Activated naive CD4-positive, alpha-beta T cell treated with anti-CD3 and anti-CD28 coated beads, Interleukin-2, amount 50 U/mL, for 72 hours (primary cell): ENCODE data around the gene TSC1. TPM values are rescaled to one million over a fixed set of nuclear protein-coding genes. Genes with fewer than 3 reads are reported as not detected.

Experiments
- ATAC-seq, 2 donors: fragments of 150-1000 bp; cut with Tn5 transposase; 2 replicates each; pipeline ENCODE4 v1.10.0; 2021; ENCODE audit warnings: mild to moderate bottlenecking in 2 of 2, moderate library complexity in 2 of 2
- DNase-seq, 2 donors: peaks; one replicate each; pipeline ENCODE4 v3.0.0; 2021 to 2022; ENCODE audit warnings: low spot score in 2 of 2
- H3K27ac Mint-ChIP-seq, 2 donors: one replicate each; pipeline ENCODE4 v1.8.0; 2022; ENCODE audit warnings: mild to moderate bottlenecking in 2 of 2, mixed read lengths in 2 of 2
- H3K36me3 Mint-ChIP-seq, 2 donors: one replicate each; pipeline ENCODE4 v1.8.0; 2022; ENCODE audit warnings: mixed read lengths in 2 of 2
- H3K9me3 Mint-ChIP-seq, 2 donors: one replicate each; pipeline ENCODE4 v1.8.0; 2022; ENCODE audit warnings: mixed read lengths in 2 of 2
- total RNA-seq, 2 donors: library from RNA; stranded (reverse); gene quantifications; one replicate each; pipeline ENCODE4 v1.2.3, GENCODE V29; 2022

The TSC1 gene
- total RNA-seq, 2 donors from 2014 or later = 38.7 to 43.8 TPM

DNA sequence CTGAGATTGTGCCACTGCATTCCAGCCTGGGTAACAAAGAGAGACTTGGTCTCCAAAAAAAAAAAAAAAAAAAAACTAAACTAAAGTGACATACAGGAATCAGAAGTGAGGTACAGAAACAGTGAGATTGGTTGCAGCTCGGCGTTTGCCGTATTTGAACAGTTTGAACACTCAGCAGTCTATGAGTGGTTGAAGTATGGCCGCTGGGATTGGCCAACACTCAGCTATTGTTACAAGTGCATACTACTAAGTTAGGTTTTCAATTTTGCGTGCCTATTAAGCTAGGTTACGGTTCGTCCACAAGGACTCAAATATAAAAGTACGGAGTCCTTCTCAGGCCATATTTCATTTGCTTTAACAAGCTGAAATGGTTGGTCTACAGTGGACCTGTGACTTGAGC, 3.3 kb upstream of the TSC1 start:
- Mint-ChIP-seq H3K27ac (no peak overlapping the region), H3K36me3 (peaks cover 5 to 7% of the 10 kb centered on the region in 2 donors), H3K9me3 (no peaks in the 10 kb centered on the region)
- DNase-seq (no peak), ATAC-seq (no peak)

DNA sequence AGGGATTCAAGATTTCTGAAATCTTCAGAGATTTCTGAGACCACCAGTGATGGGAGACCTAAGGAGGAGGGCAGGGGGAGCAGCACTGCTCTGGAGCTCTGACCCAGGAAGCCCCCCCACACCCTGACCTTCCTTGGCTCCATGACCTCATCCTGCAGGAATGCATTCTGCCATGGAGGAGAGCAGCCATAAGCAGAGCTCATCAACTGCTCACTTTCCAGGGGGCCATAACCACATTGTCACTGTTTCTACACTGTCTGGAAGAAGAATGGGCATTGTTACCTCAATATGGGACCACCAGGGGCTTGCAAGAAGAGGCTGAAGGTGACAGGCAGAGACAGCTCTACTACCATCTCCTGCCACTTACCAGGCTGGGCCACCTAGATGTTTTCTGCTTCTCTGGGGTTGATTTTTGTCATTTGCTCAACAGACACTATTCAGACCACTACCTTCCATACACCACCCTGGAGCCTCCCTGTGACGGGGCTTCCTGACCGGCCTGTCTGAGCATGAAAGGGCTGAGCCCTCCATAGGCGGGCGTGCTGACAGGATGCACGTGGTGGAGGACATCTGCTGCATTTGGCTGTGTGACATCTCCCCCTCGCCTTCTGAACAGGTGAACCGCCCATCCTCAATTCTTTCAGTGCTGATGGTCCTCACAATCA, 2.3 kb upstream of the TSC1 start:
- Mint-ChIP-seq H3K9me3 (no peaks in the 10 kb centered on the region), H3K36me3 (peaks cover 5 to 7% of the 10 kb centered on the region in 2 donors), H3K27ac (no peak overlapping the region)
- DNase-seq = no peak
- no peak for ATAC-seq

GRCh38 chr9:132946211-132946610, 1.8 kb upstream of the TSC1 start:
- no peaks in the 10 kb centered on the region for H3K9me3 Mint-ChIP-seq
- peaks cover 5 to 7% of the 10 kb centered on the region in 2 donors for H3K36me3 Mint-ChIP-seq
- H3K27ac Mint-ChIP-seq = no peak overlapping the region
- DNase-seq (no peak), ATAC-seq (no peak)

DNA sequence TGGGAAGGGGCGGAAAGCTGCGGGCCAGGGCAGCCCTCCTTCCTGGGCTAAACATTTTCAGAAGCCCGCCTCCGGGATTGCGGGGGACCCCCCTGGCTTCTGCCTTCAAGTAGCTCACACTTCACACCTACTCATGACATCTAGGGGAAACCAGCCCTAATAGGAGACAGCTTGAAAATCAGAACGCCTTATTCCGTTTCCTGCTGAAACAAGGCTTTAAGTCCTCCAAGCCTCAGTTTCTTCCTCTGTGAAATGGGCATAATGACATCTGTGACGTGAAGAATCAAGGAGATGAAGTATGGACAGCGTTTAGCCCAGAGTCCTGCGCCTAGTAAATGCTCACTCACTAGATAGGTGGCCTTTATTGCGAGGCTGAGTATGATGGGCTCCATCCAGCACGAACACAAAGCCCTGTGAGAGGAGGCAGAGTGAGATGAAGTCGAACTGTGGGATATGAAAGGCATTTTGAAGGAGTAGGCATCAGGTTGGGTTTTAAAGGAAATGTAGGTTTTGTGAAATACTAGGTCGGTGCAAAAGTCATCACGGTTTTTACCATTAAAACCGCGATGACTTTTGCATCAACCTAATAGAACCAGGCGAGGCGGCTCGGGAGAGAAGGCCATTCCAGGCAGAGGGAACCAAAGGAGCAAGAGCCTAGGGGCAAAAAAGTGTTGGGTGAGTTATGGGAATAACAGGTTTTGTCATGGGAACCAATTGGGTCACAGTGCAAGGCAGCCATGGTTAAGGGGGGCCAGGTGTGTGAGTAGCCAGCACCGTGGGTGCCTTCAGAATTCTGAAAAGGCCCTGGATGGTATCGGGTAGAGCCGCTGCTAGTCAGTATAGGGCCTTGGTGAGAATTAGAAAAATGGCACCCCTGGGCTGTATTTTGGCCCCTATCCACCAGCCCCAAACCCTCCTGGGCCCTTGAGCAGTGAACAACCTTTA, 1.0 kb upstream of the TSC1 start:
- peaks cover 5 to 7% of the 10 kb centered on the region in 2 donors for H3K36me3 Mint-ChIP-seq
- H3K27ac Mint-ChIP-seq = peak overlapping the region; percentile 94 to 100
- DNase-seq (no peak), ATAC-seq (peak in 1 of 2 donors; percentile 19)
- no peaks in the 10 kb centered on the region for H3K9me3 Mint-ChIP-seq

DNA sequence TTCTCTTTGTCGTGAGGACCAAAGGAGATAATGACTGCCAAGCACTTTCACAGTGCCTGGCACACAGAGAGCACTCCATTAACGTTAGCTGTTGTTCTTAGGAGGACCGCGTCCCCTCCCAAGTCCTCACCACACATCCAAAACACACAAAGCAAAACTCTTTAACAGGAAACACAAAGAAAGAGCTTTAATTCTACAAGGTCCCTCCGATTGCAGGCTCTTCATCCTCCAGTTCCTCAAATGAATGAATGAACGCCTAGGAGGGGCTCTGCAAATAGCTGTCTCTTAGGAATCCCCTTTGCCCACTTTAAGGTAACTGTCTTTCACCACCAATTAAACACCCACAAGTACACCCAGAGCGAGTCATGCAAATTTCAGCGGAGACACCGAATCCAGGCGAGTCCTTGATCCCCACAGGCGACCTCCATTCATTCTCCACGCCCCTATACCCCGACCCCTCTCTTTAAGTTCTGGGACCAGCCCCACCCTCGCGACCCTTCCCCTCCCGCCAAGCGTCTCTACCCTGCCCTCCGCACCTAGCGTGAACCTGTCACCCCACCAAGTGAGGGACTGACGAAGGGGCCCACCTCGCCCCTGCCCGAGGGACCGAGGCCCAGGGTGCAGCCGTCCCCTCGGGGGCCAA, 644 bp downstream of the TSC1 start:
- Mint-ChIP-seq H3K36me3 (peaks cover 5 to 7% of the 10 kb centered on the region in 2 donors), H3K27ac (peak overlapping the region; percentile 94 to 95), H3K9me3 (no peaks in the 10 kb centered on the region)
- DNase-seq (no peak), ATAC-seq (no peak)

GRCh38 chr9:132942541-132943182, 1.8 kb downstream of the TSC1 start:
- Mint-ChIP-seq H3K36me3 (peaks cover 5 to 7% of the 10 kb centered on the region in 2 donors), H3K27ac (no peak overlapping the region), H3K9me3 (no peaks in the 10 kb centered on the region)
- DNase-seq = no peak
- no peak for ATAC-seq

GRCh38 chr9:132939169-132939568, 5.2 kb downstream of the TSC1 start:
- Mint-ChIP-seq H3K27ac (no peak overlapping the region), H3K36me3 (peaks cover 5 to 7% of the 10 kb centered on the region in 2 donors), H3K9me3 (no peaks in the 10 kb centered on the region)
- no peak for ATAC-seq
- DNase-seq = no peak

GRCh38 chr9:132937463-132937901, 6.9 kb downstream of the TSC1 start:
- no peak for DNase-seq
- Mint-ChIP-seq H3K36me3 (peaks cover 0 to 4% of the 10 kb centered on the region in 2 donors), H3K27ac (no peak overlapping the region), H3K9me3 (no peaks in the 10 kb centered on the region)
- ATAC-seq = no peak

GRCh38 chr9:132935026-132935425, 9.4 kb downstream of the TSC1 start:
- no peak for ATAC-seq
- Mint-ChIP-seq H3K27ac (no peak overlapping the region), H3K36me3 (peaks cover 0 to 11% of the 10 kb centered on the region in 2 donors), H3K9me3 (no peaks in the 10 kb centered on the region)
- DNase-seq = no peak

- ATAC-seq (no peak), DNase-seq (no peak)
- Mint-ChIP-seq H3K27ac (no peak overlapping the region), H3K9me3 (no peaks in the 10 kb centered on the region), H3K36me3 (peaks cover 0 to 16% of the 10 kb centered on the region in 2 donors)
Observed at GRCh38 chr9:132931178-132931735, 13.2 kb downstream of the TSC1 start.

- H3K36me3 Mint-ChIP-seq = peaks cover 0 to 14% of the 10 kb centered on the region in 2 donors
Observed at GRCh38 chr9:132927704-132928103, 16.7 kb downstream of the TSC1 start.

GRCh38 chr9:132923346-132923902, 21.0 kb downstream of the TSC1 start:
- Mint-ChIP-seq H3K36me3 (peaks cover 6 to 11% of the 10 kb centered on the region in 2 donors), H3K9me3 (no peaks in the 10 kb centered on the region), H3K27ac (no peak overlapping the region)
- DNase-seq (no peak), ATAC-seq (no peak)

More at GRCh38 chr9:132927704-132928103, 16.7 kb downstream of the TSC1 start:
- DNase-seq (no peak), ATAC-seq (no peak)
- Mint-ChIP-seq H3K9me3 (no peaks in the 10 kb centered on the region), H3K27ac (no peak overlapping the region)

- Mint-ChIP-seq H3K27ac (peak overlapping the region; percentile 9 to 11), H3K9me3 (no peaks in the 10 kb centered on the region)
- no peak for ATAC-seq
Observed at GRCh38 chr9:132919614-132920268, 24.7 kb downstream of the TSC1 start.

DNA sequence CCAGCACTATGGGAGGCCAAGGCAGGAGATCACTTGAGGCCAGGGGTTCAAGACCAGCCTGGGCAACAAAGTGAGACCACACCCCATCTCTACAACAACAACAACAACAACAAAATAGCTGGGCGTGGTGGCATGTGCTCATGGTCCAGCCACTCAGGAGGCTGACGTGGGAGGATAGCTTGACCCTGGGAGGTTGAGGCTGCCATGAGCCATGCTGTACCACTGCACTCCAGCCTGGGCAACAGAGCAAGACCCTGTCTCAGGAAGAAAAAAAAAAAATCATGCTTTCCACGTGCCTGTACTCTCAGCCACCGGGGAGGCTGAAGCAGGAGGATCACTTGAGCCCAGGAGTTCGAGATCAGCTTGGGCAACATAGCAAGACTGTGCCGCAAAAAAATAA, 29.5 kb downstream of the TSC1 start:
- no peak for DNase-seq
- Mint-ChIP-seq H3K36me3 (peaks cover 0 to 36% of the 10 kb centered on the region in 2 donors), H3K27ac (no peak overlapping the region), H3K9me3 (no peaks in the 10 kb centered on the region)
- ATAC-seq = no peak

More at GRCh38 chr9:132919614-132920268, 24.7 kb downstream of the TSC1 start:
- peaks cover 0 to 27% of the 10 kb centered on the region in 2 donors for H3K36me3 Mint-ChIP-seq
- DNase-seq = no peak

DNA sequence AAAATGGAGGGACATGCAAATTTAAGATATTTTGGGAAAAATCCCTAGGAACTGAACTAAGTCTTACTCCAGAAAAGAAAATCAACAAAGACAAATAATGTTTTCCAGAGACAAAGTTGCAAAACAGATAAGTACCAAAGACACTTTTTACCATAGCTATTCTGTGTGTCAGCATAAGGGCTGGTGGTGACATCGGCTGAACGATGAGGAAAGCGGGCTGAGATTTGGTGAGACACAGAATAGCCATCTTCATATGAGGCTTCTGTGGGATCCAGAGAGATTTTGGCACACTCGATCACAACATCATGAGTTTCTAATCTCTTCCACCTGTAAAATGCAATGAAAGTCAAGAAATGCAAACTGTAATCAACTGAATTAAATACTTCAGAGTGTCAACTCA, 32.3 kb downstream of the TSC1 start:
- ATAC-seq = no peak
- H3K27ac Mint-ChIP-seq = no peak overlapping the region
- DNase-seq = no peak
- H3K9me3 Mint-ChIP-seq = no peaks in the 10 kb centered on the region
- peaks cover 0 to 13% of the 10 kb centered on the region in 2 donors for H3K36me3 Mint-ChIP-seq
